ELF-1 (cell line): ENCODE data around the gene IGF2.

Experiments used
- DNase-seq: peaks from one replicate; pipeline ENCODE4 v3.0.0-alpha.2; 2016; ENCODE audit warnings: low read depth, low spot score

IGF2 gene

GRCh38 chr11:2122907-2123627, 16.1 kb downstream of the IGF2 start:
- DNase-seq = no peak

DNA sequence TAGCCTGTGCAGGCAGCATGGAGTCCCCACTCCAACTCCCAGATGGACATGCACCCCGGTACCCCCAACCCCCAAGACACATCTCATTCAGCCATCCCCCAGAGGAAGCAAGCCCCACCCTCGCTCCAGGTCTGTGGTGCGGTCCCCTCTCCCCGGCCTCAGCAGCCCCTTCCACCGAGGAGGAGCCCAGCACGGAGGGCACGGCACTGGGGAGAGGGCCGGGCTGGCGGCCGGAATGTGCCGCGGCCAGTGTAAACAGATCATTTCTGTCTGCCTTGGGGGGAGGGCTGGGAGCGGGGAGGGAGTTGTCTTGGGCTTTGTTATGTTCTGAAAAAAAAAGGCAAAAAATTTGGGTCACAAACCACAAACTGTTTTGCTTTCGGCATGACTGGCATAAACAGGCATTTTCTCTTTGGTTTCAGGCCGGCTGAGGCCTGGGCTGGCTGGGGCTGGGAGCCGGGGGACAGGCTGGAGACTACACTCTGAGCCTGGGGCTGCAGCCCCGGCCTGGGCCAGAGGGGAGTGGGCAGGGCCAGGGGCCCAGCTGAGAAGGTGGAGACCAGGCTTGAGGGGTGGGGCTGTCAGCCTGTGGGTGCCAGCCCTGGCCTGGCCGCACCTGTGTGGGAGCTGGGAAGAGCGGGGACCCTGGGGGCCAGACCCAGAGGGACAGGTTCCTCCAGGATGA, 16.8 kb downstream of the IGF2 start:
- peak; percentile 61 for DNase-seq

- DNase-seq = peak; percentile 8
Observed at GRCh38 chr11:2121227-2122130, 17.7 kb downstream of the IGF2 start.

- DNase-seq = peak; percentile 72
Observed at GRCh38 chr11:2120359-2121100, 18.7 kb downstream of the IGF2 start.

GRCh38 chr11:2118677-2119076, 20.5 kb downstream of the IGF2 start:
- DNase-seq = no peak

GRCh38 chr11:2116680-2117079, 22.5 kb downstream of the IGF2 start:
- no peak for DNase-seq

- no peak for DNase-seq
Observed at GRCh38 chr11:2115308-2115707, 23.9 kb downstream of the IGF2 start.

- no peak for DNase-seq
Observed at GRCh38 chr11:2114430-2115241, 24.6 kb downstream of the IGF2 start.

GRCh38 chr11:2113776-2114175, 25.4 kb downstream of the IGF2 start:
- no peak for DNase-seq

GRCh38 chr11:2110521-2110920, 28.7 kb downstream of the IGF2 start:
- no peak for DNase-seq

DNA sequence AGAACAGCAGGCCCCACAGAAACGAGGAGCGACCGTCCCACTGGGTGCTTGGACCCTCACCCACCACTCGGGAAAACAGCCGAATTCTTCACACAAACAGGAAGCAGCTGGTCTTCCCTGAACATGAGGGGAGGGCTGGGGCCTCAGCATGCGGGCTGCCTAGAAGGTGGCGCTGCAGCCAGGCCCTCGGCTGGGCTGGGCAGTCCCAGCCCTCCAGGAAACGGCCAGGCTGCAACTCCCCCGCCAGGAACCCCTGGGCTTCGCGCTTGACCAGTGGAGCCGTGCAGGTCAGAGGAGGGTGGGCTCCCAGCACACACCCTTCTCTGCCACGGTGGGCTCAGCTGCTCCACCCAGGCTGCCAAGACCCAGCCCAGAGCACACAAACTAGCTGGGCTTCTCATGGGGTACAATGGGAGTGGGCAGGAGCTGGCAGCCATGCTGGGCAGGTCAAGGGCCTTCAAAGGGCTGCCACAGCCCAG, 29.6 kb downstream of the IGF2 start:
- peak; percentile 65 for DNase-seq

DNA sequence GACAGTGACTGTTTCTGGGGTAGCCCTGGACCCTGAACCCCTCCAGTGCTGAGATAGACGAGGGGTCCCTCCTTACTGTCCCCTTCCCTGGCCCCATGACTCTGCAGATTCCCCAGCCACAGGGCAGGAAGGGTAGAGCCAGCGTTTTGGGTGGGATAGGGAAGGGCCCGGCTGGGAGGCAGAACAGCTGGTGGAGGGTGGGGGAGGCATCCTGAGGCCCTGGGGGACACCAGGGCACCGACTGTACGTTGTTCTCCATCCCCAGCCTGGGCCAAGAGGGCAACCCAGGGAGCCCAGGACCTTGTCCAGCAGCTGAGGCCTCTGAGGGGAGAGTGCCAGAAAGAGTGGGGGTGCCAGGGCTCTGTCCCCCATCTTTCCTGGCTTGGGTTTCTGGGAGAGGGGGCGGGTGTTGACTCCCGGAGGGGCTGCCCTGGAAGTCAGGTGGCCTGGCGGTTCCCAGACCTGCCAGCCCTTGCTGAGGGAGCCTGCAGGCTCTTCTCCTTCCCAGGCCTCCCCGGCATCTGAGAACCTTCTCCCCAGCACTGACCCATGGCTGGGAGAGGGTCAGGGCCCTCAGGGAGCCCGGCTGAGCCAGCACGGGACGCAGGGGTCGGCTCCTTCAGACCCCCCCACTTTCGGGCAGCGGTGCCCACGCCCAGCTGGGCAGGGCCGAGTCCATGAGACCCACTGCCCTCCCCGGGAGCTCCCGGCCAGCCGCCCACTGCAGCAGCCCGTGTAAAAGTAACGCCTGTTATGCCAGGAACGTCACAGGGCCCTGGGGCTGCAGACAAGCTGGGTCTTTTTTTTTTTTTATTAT, 30.3 kb downstream of the IGF2 start:
- DNase-seq = no peak

DNA sequence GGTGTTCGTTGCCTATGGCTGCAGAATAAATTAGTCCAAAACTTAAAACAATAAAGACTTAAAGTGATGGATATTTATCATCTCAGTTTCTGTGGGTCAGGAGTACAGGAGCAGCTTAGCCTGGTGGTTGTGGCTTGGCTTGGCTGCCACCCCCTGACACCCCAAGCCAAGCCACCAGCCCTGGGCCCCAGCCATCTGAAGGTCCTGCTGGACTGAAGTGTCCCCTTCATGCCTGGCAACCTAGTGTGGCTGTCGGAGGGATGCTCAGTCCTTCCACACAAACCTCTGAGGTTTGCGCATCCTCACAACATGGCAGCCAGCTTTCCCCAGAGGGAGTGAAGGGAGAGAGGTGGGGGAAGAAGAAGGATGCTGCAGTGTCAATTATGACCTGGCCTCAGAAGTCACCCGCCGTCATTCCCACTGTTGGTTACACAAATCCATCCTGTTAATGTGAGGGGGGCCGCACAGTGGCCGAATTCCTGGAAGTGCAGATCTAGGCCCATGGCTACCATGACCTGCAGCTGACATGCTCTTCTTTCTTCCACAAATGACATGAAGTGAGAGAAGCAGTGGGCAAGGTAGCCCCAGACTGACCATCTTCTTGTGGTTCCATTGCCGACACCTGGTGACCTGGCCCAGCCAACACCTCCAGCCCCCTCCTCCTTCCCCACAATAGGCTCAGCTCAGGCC, 31.1 kb downstream of the IGF2 start:
- DNase-seq = no peak

- no peak for DNase-seq
Observed at GRCh38 chr11:2107521-2107920, 31.7 kb downstream of the IGF2 start.

GRCh38 chr11:2106583-2107209, 32.5 kb downstream of the IGF2 start:
- DNase-seq = no peak

DNA sequence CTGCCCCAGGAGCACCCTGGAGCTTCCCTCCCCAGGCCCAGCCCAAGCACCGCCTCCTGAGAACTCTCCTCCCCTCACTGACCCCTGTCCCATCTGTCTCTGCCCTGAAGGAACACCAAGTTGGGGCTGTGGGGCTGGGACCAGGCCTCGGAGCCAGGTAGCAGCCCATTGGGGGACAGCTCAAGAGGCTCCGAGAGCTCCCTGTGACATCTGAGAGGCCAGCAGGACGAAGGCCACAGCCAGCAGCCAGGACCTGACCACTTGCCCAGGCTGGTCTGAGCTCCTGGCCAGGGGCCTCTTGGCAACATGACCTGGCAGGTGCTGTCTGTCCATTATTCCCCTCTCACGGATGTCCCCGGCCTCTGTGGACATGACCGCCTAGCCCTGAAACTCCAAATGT, 33.7 kb downstream of the IGF2 start:
- no peak for DNase-seq

GRCh38 chr11:2104524-2105440, 34.4 kb downstream of the IGF2 start:
- no peak for DNase-seq
